Measurements from ENCODE around the gene HNRNPF.
A peak's percentile ranks its signal among the peaks of the same experiment; 100 is the strongest.
"Not testable (repeated sequence)": the region's sequence is repeated elsewhere in the genome, so short reads cannot be mapped to it uniquely, and the experiment has no call there.

The HNRNPF gene, protein sequence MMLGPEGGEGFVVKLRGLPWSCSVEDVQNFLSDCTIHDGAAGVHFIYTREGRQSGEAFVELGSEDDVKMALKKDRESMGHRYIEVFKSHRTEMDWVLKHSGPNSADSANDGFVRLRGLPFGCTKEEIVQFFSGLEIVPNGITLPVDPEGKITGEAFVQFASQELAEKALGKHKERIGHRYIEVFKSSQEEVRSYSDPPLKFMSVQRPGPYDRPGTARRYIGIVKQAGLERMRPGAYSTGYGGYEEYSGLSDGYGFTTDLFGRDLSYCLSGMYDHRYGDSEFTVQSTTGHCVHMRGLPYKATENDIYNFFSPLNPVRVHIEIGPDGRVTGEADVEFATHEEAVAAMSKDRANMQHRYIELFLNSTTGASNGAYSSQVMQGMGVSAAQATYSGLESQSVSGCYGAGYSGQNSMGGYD

GRCh38 chr10:43408710-43409384 lies at the start of gene HNRNPF:
HNRNPF (minus strand) TSS chr10:43409186; CDS start chr10:43387884, 21,302 bp downstream.
- peak; percentile 94 for DNase-seq (ENCODE audit: low spot score)
- in situ Hi-C loops (cut with MboI; ENCODE audit: low sequenced_read_pairs, unreplicated experiment), result no loop called here
- TF ChIP-seq, protein P1, sequence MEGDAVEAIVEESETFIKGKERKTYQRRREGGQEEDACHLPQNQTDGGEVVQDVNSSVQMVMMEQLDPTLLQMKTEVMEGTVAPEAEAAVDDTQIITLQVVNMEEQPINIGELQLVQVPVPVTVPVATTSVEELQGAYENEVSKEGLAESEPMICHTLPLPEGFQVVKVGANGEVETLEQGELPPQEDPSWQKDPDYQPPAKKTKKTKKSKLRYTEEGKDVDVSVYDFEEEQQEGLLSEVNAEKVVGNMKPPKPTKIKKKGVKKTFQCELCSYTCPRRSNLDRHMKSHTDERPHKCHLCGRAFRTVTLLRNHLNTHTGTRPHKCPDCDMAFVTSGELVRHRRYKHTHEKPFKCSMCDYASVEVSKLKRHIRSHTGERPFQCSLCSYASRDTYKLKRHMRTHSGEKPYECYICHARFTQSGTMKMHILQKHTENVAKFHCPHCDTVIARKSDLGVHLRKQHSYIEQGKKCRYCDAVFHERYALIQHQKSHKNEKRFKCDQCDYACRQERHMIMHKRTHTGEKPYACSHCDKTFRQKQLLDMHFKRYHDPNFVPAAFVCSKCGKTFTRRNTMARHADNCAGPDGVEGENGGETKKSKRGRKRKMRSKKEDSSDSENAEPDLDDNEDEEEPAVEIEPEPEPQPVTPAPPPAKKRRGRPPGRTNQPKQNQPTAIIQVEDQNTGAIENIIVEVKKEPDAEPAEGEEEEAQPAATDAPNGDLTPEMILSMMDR (IDR thresholded peaks at IDR 0.05; ENCODE audit: borderline replicate concordance, control extremely low read depth, extremely low read depth, insufficient read depth, missing control alignments), result no peak

- in situ Hi-C loops (cut with MboI; ENCODE audit: low sequenced_read_pairs, unreplicated experiment), result no loop called here
- no peak for DNase-seq (ENCODE audit: low spot score)
- TF ChIP-seq, protein P1 (IDR thresholded peaks at IDR 0.05; ENCODE audit: borderline replicate concordance, control extremely low read depth, extremely low read depth, insufficient read depth, missing control alignments), result no peak
Measured at GRCh38 chr10:43458227-43458626, 49.2 kb upstream of the HNRNPF start.

GRCh38 chr10:43456561-43456960 lies 47.6 kb upstream of the HNRNPF start:
- in situ Hi-C loops (cut with MboI; ENCODE audit: low sequenced_read_pairs, unreplicated experiment), result not testable (repeated sequence)

GRCh38 chr10:43454025-43454424 lies 45.0 kb upstream of the HNRNPF start:
- in situ Hi-C loops (cut with MboI; ENCODE audit: low sequenced_read_pairs, unreplicated experiment), result loop anchor here (5.0 kb wide), 1 partner anchor 52 kb away; no protein-coding TSS in a partner anchor

More at GRCh38 chr10:43456561-43456960, 47.6 kb upstream of the HNRNPF start:
- DNase-seq (ENCODE audit: low spot score), result not testable (repeated sequence)

DNA sequence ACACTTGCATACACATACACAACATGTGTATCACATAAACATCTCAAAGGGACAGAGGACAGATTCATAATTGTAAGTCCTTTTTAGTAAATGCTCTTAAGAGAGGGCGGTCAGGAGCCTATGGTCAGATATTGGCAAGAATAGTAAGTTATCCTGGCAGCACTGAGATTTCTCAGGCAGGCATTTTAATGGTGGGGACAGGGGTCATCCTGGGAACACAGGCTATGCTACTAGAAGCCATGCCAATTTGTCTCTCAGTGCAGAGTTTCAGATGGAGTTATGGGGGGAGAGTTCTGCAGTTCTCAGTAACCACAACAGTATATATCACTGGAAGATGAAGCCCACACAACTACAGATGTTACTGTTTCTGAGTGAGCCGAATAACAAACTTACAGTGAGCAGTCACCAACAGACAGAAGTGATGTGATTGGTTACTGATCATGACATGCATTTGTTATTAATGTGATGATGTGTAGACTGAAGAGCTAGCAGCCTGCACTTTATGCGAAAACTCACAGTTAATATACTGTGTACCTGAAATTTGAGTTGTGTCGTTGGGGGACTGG lies 44.4 kb upstream of the HNRNPF start:
- in situ Hi-C loops (cut with MboI; ENCODE audit: low sequenced_read_pairs, unreplicated experiment), result loop anchor here (5.0 kb wide), 1 partner anchor 51 kb away; no protein-coding TSS in a partner anchor
- TF ChIP-seq, protein P1 (IDR thresholded peaks at IDR 0.05; ENCODE audit: borderline replicate concordance, control extremely low read depth, extremely low read depth, insufficient read depth, missing control alignments), result no peak
- DNase-seq (ENCODE audit: low spot score), result peak; percentile 61

More at GRCh38 chr10:43454025-43454424, 45.0 kb upstream of the HNRNPF start:
- not testable (repeated sequence) for DNase-seq (ENCODE audit: low spot score)

DNA sequence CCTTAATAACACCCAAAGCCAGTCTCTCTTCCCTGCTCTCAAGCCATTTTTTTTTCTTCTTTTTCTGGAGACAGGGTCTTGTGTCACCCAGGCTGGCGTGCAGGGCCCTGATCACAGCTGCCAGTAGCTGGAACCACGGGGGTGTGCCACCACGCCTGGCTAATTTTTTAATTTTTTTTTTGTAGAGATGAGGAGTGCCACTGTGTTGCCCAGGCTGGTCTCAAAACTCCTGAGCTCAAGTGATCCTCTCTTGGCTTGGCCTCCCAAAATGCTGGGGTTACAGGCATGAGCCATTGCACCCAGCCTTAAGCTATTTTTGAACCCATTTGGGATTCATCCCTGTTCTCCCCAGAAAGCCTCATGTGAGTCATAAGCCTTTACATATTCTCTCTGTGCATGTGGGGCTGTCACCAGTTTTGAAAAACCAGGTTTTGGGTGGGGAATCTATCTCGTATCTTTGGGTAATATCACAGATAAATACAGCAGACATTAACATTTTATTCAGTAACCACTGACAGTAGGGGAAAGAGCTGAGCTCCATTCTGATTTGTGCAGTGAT lies 43.4 kb upstream of the HNRNPF start:
- in situ Hi-C loops (cut with MboI; ENCODE audit: low sequenced_read_pairs, unreplicated experiment), result loop anchor here (5.0 kb wide), 1 partner anchor 50 kb away; no protein-coding TSS in a partner anchor
- TF ChIP-seq, protein P1 (IDR thresholded peaks at IDR 0.05; ENCODE audit: borderline replicate concordance, control extremely low read depth, extremely low read depth, insufficient read depth, missing control alignments), result no peak
- DNase-seq (ENCODE audit: low spot score), result no peak

GRCh38 chr10:43448742-43449141 lies 39.8 kb upstream of the HNRNPF start:
- in situ Hi-C loops (cut with MboI; ENCODE audit: low sequenced_read_pairs, unreplicated experiment), result no loop called here
- TF ChIP-seq, protein P1 (IDR thresholded peaks at IDR 0.05; ENCODE audit: borderline replicate concordance, control extremely low read depth, extremely low read depth, insufficient read depth, missing control alignments), result no peak
- no peak for DNase-seq (ENCODE audit: low spot score)

DNA sequence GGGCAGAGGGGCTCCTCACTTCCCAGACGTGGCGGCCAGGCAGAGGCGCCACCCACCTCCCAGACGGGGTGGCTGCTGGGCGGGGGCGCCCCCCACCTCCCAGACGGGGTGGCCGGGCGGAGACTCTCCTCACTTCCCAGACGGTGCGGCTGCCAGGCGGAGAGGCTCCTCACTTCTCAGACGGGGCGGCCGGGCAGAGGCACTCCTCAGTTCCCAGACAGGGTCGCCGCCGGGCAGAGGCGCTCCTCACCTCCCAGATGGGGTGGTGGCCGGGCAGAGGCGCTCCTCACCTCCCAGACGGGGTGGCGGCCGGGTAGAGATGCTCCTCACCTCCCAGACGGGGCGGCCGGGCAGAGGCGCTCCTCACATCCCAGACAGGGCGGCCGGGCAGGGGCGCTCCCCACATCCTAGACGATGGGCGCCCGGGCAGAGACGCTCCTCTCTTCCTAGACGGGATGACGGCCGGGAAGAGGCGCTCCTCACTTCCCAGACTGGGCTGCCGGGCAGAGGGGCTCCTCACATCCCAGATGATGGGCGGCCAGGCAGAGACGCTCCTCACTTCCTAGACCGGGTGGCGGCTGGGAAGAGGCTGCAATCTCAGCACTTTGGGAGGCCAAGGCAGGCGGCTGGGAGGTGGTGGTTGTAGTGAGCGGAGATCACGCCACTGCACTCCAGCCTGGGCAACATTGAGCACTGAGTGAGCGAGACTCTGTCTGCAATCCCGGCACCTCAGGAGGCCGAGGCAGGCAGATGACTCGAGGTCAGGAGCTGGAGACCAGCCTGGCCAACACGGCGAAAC lies 37.4 kb upstream of the HNRNPF start:
- DNase-seq (ENCODE audit: low spot score); in situ Hi-C loops (cut with MboI; ENCODE audit: low sequenced_read_pairs, unreplicated experiment): not testable (repeated sequence)

Measured in GM13976 (cell line).